Pancreas (tissue), 10 donors: ENCODE measurements around the gene LIMK2. TPM values are rescaled to one million over a fixed set of nuclear protein-coding genes. Genes with fewer than 3 reads are reported as not detected.
"Not testable (repeated sequence)": the region's sequence is repeated elsewhere in the genome, so short reads cannot be mapped to it uniquely, and the experiment has no call there.

Experiments used
- ATAC-seq, 4 donors: fragments of 200-7000 bp; cut with Tn5 transposase; one replicate each; pipeline versions ENCODE4 v1.8.0 to v1.9.1; 2020; ENCODE audit warnings: mild to moderate bottlenecking in 4 of 4, moderate library complexity in 4 of 4
- DNase-seq, 6 donors: peaks; one replicate each; pipeline ENCODE4 v3.0.0-alpha.2; 2020
- FAIRE-seq: peaks from 2 replicates; lab custom pipeline; 2012; peaks lifted over from hg19 to GRCh38; lab: Jason Lieb, UNC
- H3K27ac ChIP-seq, 4 donors: fragments of 200-600 bp; sonication (generic); 1 replicate in 3 of 4; 2 replicates in 1 of 4; pipeline versions ENCODE4 v1.5.0 to v1.8.0; 2020
- H3K27me3 ChIP-seq, 4 donors: fragments of 200-600 bp; one replicate each; pipeline ENCODE4 v1.8.0; 2021
- H3K36me3 ChIP-seq, 3 donors: fragments of 200-600 bp; sonication (generic) in 1 of 3; one replicate each; pipeline versions ENCODE4 v1.5.0 to v1.8.0; 2020 to 2021
- H3K4me1 ChIP-seq, 3 donors: fragments of 200-600 bp; one replicate each; pipeline ENCODE4 v1.8.0; 2021
- H3K4me3 ChIP-seq, 4 donors: fragments of 200-600 bp; sonication (generic) in 2 of 4; one replicate each; pipeline versions ENCODE4 v1.5.0 to v1.8.0; 2020 to 2021
- H3K9me3 ChIP-seq, 4 donors: fragments of 200-600 bp; one replicate each; pipeline ENCODE4 v1.8.0; 2021
- CTCF ChIP-seq, 4 donors: fragments of 200-600 bp; sonication (generic) in 3 of 4; IDR thresholded peaks; one replicate each; pipeline versions ENCODE4 v1.5.0 to v1.8.0; 2021; ENCODE audit warnings: antibody characterized with exemption in 4 of 4
- WGBS, 2 donors: extraction: QIAGEN DNeasy Blood & Tissue Kit; methylation state at CpG; one replicate each; pipeline ENCODE4 v1.1.7; 2013; 5-methylcytosine and 5-hydroxymethylcytosine counted together
- intact Hi-C, 3 donors: fragments of 100-400 bp; cut with DNase I; formaldehyde crosslinking; loops; one replicate each; pipeline versions ENCODE4 v1.11.1 to v1.14.2; 2022
- polyA plus RNA-seq, 2 donors: library from polyadenylated mRNA; stranded (reverse); fragments of 200-250 nt; gene quantifications; one replicate each; pipeline ENCODE4 v1.2.3, GENCODE V29; 2013
- total RNA-seq, 6 donors: library from RNA; stranded (reverse); fragmentation: NEBNext Ultra II Directional in 4 of 6; extraction: Animal tissue kit (Norgen Biotek cat#: 25700) in 4 of 6; gene quantifications; one replicate each; pipeline versions ENCODE4 v1.2.1 to v1.2.4, GENCODE V29; 2021 to 2023
- donor health status: healthy with polysubstance abuse.
- donor health status: DM: no; HTN: no; CAD: no; lungs with moderate emphysema.
- donor health status: DM: no; HTN: no; CAD: no.
- donor health status: control.
- donor health status: control.
- donor health status: Bipolar disorder and iron deficiency.
- donor health status: DM: yes; HTN: yes; CAD: no.
- donor health status: DM: no; HTN: no; CAD: no.
- donor health status: DM: no; HTN: no; CAD: no.
- donor health status: DM: yes; HTN: yes; CAD: no.

Gene LIMK2
- total and polyA plus RNA-seq, 8 donors = 20.5 to 34.9 (median 25.1) TPM

DNA sequence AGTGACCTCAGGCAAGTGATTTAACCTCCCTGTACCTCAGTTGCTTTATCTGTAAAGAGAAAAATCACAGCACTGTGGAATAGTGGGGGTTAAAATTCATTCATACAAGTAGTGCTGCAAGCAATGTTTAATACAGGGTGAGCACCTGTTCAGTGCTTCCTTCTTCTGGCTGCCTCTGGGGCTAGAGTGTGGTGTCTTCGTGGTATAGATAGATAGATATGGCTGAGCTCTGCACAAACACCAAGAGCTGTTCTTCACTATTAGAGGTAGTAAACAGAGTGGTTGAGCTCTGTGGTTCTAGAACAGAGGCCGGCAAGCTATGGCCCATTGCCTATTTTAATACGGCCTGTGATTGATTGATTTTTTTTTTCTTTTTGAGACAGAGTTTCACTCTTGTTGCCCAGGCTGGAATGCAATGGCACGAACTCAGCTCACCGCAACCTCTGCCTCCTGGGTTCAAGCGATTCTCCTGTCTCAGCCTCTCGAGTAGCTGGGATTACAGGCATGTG, 32.9 kb downstream of the LIMK2 start:
- Histone ChIP-seq H3K4me3 (no peak overlapping the region), H3K27ac (no peak overlapping the region), H3K9me3 (no peaks in the 10 kb centered on the region), H3K36me3 (no peaks in the 10 kb centered on the region), H3K4me1 (peaks cover under 1 to 14% (median 7%) of the 10 kb centered on the region in 3 donors), H3K27me3 (no peaks in the 10 kb centered on the region)
- no peak for TF ChIP-seq CTCF (IDR thresholded peaks at IDR 0.05)
- FAIRE-seq (no peak), ATAC-seq (no peak), DNase-seq (no peak)
- WGBS, 2 donors = 69 to 74% methylated on average over 7 of the region's 7 CpGs
- intact Hi-C loops = no loop called here

GRCh38 chr22:31245998-31246397, 33.9 kb downstream of the LIMK2 start:
- intact Hi-C loops, H3K4me3 ChIP-seq, H3K27me3 ChIP-seq, H3K9me3 ChIP-seq, H3K27ac ChIP-seq, H3K36me3 ChIP-seq, ATAC-seq, FAIRE-seq, DNase-seq: not testable (repeated sequence)
- peaks cover 9 to 24% (median 16%) of the 10 kb centered on the region in 3 donors for H3K4me1 ChIP-seq
- WGBS, 2 donors = 93 to 95% methylated on average over 12 of the region's 12 CpGs

DNA sequence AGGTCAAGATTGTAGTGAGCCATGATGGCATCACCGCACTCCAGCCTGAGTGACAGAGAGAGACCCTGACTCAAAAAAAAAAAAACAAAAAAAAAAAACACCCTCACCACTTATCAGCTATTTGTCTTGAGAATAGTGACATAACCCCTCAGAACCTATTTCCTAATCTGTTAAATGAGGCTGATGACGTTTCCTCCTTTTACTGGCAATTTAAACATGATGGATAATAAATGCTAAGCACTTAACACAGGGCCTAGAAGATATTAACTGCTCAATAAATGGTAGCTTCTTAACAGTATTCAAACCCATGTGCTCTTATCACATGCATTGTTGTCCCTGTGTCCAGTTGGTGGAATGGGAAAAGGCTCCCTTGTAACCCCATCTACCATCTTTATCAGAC, 34.6 kb downstream of the LIMK2 start:
- no peak for FAIRE-seq
- H3K9me3 ChIP-seq = no peaks in the 10 kb centered on the region
- intact Hi-C loops = no loop called here
- WGBS, 2 donors = 52 to 54% methylated on average over 2 of the region's 2 CpGs
- H3K27me3 ChIP-seq = no peaks in the 10 kb centered on the region
- H3K4me1 ChIP-seq = peaks cover 13 to 29% (median 22%) of the 10 kb centered on the region in 3 donors
- ATAC-seq = no peak
- no peak for TF ChIP-seq CTCF (IDR thresholded peaks at IDR 0.05)
- H3K36me3 ChIP-seq = no peaks in the 10 kb centered on the region
- no peak overlapping the region for H3K4me3 ChIP-seq
- DNase-seq = no peak
- H3K27ac ChIP-seq = no peak overlapping the region

- intact Hi-C loops = no loop called here
- TF ChIP-seq CTCF (IDR thresholded peaks at IDR 0.05) = no peak
- Histone ChIP-seq H3K27me3 (no peaks in the 10 kb centered on the region), H3K4me3 (peak overlapping the region in 2 of 4 donors; percentile 43 to 54), H3K36me3 (no peaks in the 10 kb centered on the region), H3K27ac (no peak overlapping the region), H3K9me3 (no peaks in the 10 kb centered on the region), H3K4me1 (peaks cover 21 to 35% (median 33%) of the 10 kb centered on the region in 3 donors)
- FAIRE-seq = no peak
- 78 to 82% methylated on average over 1 of the region's 1 CpG for WGBS, 2 donors
- ATAC-seq = peak in 1 of 4 donors; percentile 2
- DNase-seq = no peak
Measured at GRCh38 chr22:31247726-31248125, 35.6 kb downstream of the LIMK2 start.

DNA sequence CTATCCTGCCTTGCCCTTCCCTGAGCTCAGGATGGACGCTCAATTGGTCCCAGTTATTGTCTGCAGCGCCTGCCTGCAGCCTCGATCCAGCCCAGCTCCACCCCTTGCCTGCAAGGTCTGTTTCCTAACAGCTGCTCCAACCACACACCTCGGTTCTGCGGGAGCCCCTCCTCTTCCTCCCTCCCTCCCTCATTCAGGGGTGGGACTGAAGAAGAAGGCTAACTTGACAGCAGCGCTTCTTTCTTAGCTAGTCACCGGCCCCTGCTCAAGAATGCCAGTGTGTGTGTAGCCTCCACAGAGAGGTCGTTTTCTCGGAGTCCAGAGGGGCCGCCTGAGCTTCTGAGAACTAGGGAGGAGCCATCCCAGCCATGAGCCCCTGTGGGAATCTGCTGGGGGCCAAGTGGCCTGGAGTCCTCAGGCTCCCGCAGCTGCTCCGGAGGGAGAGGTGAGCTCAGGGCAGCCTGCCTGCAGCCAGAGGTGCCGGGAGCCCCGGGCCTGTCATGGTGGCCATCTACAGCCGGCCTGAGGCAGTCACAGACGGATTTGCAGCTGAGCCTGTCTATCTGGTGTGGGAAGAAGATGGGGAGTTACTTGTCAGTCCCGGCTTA, 36.1 kb downstream of the LIMK2 start:
- FAIRE-seq (no peak), ATAC-seq (peak; percentile 86 to 92 (median 90)), DNase-seq (peak; percentile 69 to 86 (median 76))
- Histone ChIP-seq H3K27me3 (no peaks in the 10 kb centered on the region), H3K27ac (peak overlapping the region in 2 of 4 donors; percentile 53 to 78), H3K36me3 (no peaks in the 10 kb centered on the region), H3K4me3 (peak overlapping the region; percentile 27 to 54 (median 38)), H3K9me3 (no peaks in the 10 kb centered on the region), H3K4me1 (peaks cover 27 to 38% (median 36%) of the 10 kb centered on the region in 3 donors)
- 30 to 31% methylated on average over 17 of the region's 17 CpGs for WGBS, 2 donors
- TF ChIP-seq CTCF (IDR thresholded peaks at IDR 0.05) = no peak
- intact Hi-C loops = no loop called here
